Keratinocyte (primary cell): ENCODE results near the gene HBD. TPM values are rescaled to one million over a fixed set of nuclear protein-coding genes. Genes with fewer than 3 reads are reported as not detected.

ENCODE experiments used
- DNase-seq: peaks from one replicate; pipeline ENCODE4 v3.0.0-alpha.2; 2011; ENCODE audit warnings: low read depth, missing footprints, low spot score
- FAIRE-seq: peaks from 2 replicates; lab custom pipeline; 2011; peaks lifted over from hg19 to GRCh38; lab: Jason Lieb, UNC
- H2AFZ ChIP-seq: 2 replicates; pipeline ENCODE4 v1.6.0; 2012; ENCODE audit warnings: low read length, control low read depth, inconsistent platforms; ENCODE audit not compliant: control insufficient read depth
- H3K27ac ChIP-seq: 2 replicates; pipeline ENCODE4 v1.5.1; 2011; ENCODE audit warnings: low read length; ENCODE audit not compliant: control insufficient read depth, insufficient read depth
- H3K27me3 ChIP-seq: 3 replicates; pipeline ENCODE4 v1.6.0; 2011; ENCODE audit warnings: low read length; ENCODE audit not compliant: control insufficient read depth, insufficient read depth; ENCODE audit errors: extremely low read depth
- H3K36me3 ChIP-seq, 2 experiments: 2 replicates in 1 of 2; 3 replicates in 1 of 2; pipeline ENCODE4 v1.5.1; 2011; ENCODE audit warnings: low read length in 2 of 2, mild to moderate bottlenecking in 1 of 2; ENCODE audit not compliant: control insufficient read depth in 2 of 2, insufficient read depth in 2 of 2; ENCODE audit errors: extremely low read depth in 1 of 2
- H3K4me1 ChIP-seq: 3 replicates; pipeline ENCODE4 v1.5.1; 2011; ENCODE audit warnings: low read length; ENCODE audit not compliant: control insufficient read depth, insufficient read depth; ENCODE audit errors: extremely low read depth
- H3K4me2 ChIP-seq: 3 replicates; pipeline ENCODE4 v1.6.0; 2011; ENCODE audit warnings: low read depth, low read length; ENCODE audit not compliant: control insufficient read depth, insufficient read depth; ENCODE audit errors: extremely low read depth
- H3K4me3 ChIP-seq, 3 experiments: fragments of 200-600 bp in 1 of 3; sonication (generic) in 1 of 3; 2 replicates in 2 of 3; 3 replicates in 1 of 3; pipeline ENCODE4 v1.5.1; 2011 to 2016; ENCODE audit warnings: low read length in 3 of 3, mild to moderate bottlenecking in 3 of 3, control low read depth in 2 of 3, inconsistent platforms in 1 of 3, low read depth in 1 of 3, mixed read lengths in 1 of 3, mixed run types in 1 of 3, moderate library complexity in 1 of 3; ENCODE audit not compliant: control insufficient read depth in 2 of 3, insufficient read depth in 2 of 3; ENCODE audit errors: extremely low read depth in 1 of 3
- H3K79me2 ChIP-seq: 2 replicates; pipeline ENCODE4 v1.6.0; 2012; ENCODE audit warnings: low read length; ENCODE audit not compliant: control insufficient read depth, insufficient read depth
- H3K9ac ChIP-seq: 3 replicates; pipeline ENCODE4 v1.6.0; 2011; ENCODE audit warnings: low read length; ENCODE audit not compliant: control insufficient read depth, insufficient read depth; ENCODE audit errors: extremely low read depth
- H3K9me1 ChIP-seq: 3 replicates; pipeline ENCODE4 v1.6.0; 2011; ENCODE audit warnings: low read length; ENCODE audit not compliant: control insufficient read depth, insufficient read depth; ENCODE audit errors: extremely low read depth
- H3K9me3 ChIP-seq: 2 replicates; pipeline ENCODE4 v1.5.1; 2012; ENCODE audit warnings: low read depth, low read length; ENCODE audit not compliant: control insufficient read depth
- H4K20me1 ChIP-seq: 3 replicates; pipeline ENCODE4 v1.6.0; 2011; ENCODE audit warnings: low read length; ENCODE audit not compliant: control insufficient read depth, insufficient read depth; ENCODE audit errors: extremely low read depth
- EZH2 ChIP-seq: IDR thresholded peaks from one replicate; pipeline ENCODE4 v1.6.1; 2012; ENCODE audit warnings: inconsistent platforms, mild to moderate bottlenecking, low read length, moderate library complexity
- dilution Hi-C: fragments of 300-500 bp; cut with MboI; formaldehyde crosslinking; loops from one replicate; pipeline ENCODE4 v1.7.0; 2020; ENCODE audit warnings: low sequenced_read_pairs; ENCODE audit not compliant: extremely low pct_ligation_motif_present
- polyA plus RNA-seq, 5 experiments: library from polyadenylated mRNA; depleted of rRNA in 3 of 5; stranded (reverse) in 3 of 5; stranded (forward) in 1 of 5; unstranded in 1 of 5; fragments of >200 nt; gene quantifications; 1 replicate in 1 of 5; 2 replicates in 3 of 5; 3 replicates in 1 of 5; pipeline versions ENCODE4 v1.2.1 to v1.2.3, GENCODE V29; 2011 to 2012; ENCODE audit warnings: missing spikeins in 2 of 5, low read depth in 1 of 5, low replicate concordance in 1 of 5
- TF ChIP-seq, protein P1 (sequence below), 3 experiments: IDR thresholded peaks in 1 of 3; conservative IDR thresholded peaks in 1 of 3; optimal IDR thresholded peaks in 1 of 3; 2 replicates in 2 of 3; 3 replicates in 1 of 3; pipeline versions ENCODE3 to v1.5.1; 2011; ENCODE audit warnings: low read length in 3 of 3, mild to moderate bottlenecking in 3 of 3, moderate library complexity in 2 of 3, control low read depth in 1 of 3, inconsistent platforms in 1 of 3; ENCODE audit not compliant: insufficient read depth in 2 of 3; ENCODE audit errors: extremely low read depth in 1 of 3

Gene HBD
- polyA plus RNA-seq, 1 donor (not counting 4 experiments of a cell fraction or from before 2014, with no cell fraction given) = not detected

DNA sequence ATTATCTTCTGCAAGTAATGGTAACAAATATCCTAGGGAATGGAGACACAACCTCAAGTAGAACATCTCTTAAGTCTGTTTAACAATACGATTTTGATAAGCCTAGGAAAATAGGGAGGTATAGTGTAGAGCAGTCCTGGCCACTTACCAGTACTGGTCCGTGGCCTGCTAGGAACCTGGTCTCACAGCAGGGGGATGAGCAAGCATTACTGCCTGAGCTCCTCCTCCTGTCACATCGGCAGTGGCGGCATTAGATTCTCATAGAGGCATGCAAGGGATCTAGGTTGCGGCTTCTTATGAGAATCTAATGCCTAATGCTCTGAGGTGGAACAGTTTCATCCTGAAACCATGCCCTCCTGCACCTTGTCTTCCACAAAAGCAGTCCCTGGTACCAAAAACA is 38.2 kb downstream of the HBD start:
- Histone ChIP-seq H3K9me3 (no peaks in the 10 kb centered on the region), H3K27ac (no peak overlapping the region), H3K4me3 (no peak overlapping the region), H3K9me1 (no peaks in the 10 kb centered on the region), H3K4me2 (no peak overlapping the region), H3K79me2 (no peaks in the 10 kb centered on the region), H3K9ac (no peak overlapping the region), H3K27me3 (no peaks in the 10 kb centered on the region), H4K20me1 (no peaks in the 10 kb centered on the region), H3K36me3 (no peaks in the 10 kb centered on the region), H2AFZ (no peak overlapping the region), H3K4me1 (no peaks in the 10 kb centered on the region)
- dilution Hi-C loops = no loop called here
- FAIRE-seq = no peak
- no peak for TF ChIP-seq EZH2
- TF ChIP-seq, protein P1, sequence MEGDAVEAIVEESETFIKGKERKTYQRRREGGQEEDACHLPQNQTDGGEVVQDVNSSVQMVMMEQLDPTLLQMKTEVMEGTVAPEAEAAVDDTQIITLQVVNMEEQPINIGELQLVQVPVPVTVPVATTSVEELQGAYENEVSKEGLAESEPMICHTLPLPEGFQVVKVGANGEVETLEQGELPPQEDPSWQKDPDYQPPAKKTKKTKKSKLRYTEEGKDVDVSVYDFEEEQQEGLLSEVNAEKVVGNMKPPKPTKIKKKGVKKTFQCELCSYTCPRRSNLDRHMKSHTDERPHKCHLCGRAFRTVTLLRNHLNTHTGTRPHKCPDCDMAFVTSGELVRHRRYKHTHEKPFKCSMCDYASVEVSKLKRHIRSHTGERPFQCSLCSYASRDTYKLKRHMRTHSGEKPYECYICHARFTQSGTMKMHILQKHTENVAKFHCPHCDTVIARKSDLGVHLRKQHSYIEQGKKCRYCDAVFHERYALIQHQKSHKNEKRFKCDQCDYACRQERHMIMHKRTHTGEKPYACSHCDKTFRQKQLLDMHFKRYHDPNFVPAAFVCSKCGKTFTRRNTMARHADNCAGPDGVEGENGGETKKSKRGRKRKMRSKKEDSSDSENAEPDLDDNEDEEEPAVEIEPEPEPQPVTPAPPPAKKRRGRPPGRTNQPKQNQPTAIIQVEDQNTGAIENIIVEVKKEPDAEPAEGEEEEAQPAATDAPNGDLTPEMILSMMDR (optimal IDR thresholded peaks at IDR 0.05 in 1 of 3, IDR thresholded peaks at IDR 0.05 in 1 of 3, conservative IDR thresholded peaks at IDR 0.05 in 1 of 3; ENCODE audit: extremely low read depth in 1 of 3, insufficient read depth in 2 of 3, low read length in 3 of 3) = no peak
- no peak for DNase-seq

DNA sequence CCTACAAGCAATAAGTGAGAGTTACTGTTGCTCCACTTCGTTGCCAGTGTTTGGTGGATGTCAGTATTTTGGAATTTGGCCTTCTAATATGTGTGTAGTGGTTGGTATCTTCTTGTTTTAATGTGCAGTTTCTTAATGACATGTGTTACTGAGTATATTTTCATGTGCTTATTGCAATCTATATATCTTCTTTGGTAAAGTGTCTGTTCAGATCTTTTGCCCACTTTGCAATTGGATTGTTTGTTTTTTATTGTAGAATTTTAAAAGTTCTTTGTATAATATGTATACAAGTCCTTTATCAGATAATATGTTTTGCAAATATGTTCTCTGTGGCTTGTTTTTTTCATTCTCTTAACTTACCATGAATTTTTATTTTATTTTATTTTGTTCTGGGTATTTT is 41.5 kb downstream of the HBD start:
- no peaks in the 10 kb centered on the region for H3K4me1 ChIP-seq
- no peaks in the 10 kb centered on the region for H3K9me1 ChIP-seq
- H2AFZ ChIP-seq = no peak overlapping the region
- no peak overlapping the region for H3K9ac ChIP-seq
- H3K4me3 ChIP-seq = no peak overlapping the region
- FAIRE-seq = no peak
- no peaks in the 10 kb centered on the region for H4K20me1 ChIP-seq
- dilution Hi-C loops = no loop called here
- no peaks in the 10 kb centered on the region for H3K9me3 ChIP-seq
- no peaks in the 10 kb centered on the region for H3K79me2 ChIP-seq
- H3K27ac ChIP-seq = no peak overlapping the region
- TF ChIP-seq, protein P1 (optimal IDR thresholded peaks at IDR 0.05 in 1 of 3, IDR thresholded peaks at IDR 0.05 in 1 of 3, conservative IDR thresholded peaks at IDR 0.05 in 1 of 3; ENCODE audit: extremely low read depth in 1 of 3, insufficient read depth in 2 of 3, low read length in 3 of 3) = no peak
- TF ChIP-seq EZH2 = no peak
- no peaks in the 10 kb centered on the region for H3K36me3 ChIP-seq
- no peaks in the 10 kb centered on the region for H3K27me3 ChIP-seq
- DNase-seq = no peak
- no peak overlapping the region for H3K4me2 ChIP-seq
